ENCODE measurements around the gene ZNF217.

DNA sequence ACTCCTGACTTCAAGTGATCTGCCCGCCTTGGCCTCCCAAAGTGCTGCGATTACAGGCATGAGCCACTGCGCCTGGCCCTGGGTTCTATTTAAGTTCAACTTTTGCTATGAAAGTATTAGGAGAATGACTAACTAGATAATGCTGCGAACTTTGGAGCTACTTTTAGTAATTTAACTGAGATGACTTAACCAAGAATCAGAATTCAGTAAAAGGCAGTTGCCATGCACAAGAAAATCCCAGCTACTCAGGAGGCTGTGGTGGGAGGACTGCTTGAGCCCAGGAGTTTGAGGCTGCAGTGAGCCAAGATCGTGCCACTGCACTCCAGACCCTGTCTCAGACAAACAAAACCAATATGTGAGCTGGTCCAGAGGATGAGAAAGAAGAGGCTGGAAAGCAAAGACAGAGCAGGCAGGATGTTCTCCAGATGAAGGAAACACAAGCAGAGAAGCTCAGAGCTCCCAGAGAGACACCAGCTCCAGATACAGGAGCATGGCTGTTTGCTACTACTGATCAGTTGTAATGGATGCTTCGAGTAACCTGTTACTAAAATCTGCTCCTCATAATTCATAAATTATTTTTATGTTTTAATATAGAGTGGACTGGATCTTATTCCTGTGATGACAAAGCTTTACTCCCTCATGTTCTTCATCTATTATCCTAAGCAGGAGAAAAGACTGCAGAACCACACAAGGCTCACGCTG, 23.9 kb downstream of the ZNF217 start:
- TF ChIP-seq, protein P1, sequence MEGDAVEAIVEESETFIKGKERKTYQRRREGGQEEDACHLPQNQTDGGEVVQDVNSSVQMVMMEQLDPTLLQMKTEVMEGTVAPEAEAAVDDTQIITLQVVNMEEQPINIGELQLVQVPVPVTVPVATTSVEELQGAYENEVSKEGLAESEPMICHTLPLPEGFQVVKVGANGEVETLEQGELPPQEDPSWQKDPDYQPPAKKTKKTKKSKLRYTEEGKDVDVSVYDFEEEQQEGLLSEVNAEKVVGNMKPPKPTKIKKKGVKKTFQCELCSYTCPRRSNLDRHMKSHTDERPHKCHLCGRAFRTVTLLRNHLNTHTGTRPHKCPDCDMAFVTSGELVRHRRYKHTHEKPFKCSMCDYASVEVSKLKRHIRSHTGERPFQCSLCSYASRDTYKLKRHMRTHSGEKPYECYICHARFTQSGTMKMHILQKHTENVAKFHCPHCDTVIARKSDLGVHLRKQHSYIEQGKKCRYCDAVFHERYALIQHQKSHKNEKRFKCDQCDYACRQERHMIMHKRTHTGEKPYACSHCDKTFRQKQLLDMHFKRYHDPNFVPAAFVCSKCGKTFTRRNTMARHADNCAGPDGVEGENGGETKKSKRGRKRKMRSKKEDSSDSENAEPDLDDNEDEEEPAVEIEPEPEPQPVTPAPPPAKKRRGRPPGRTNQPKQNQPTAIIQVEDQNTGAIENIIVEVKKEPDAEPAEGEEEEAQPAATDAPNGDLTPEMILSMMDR (IDR thresholded peaks at IDR 0.05) = no peak
- TF ChIP-seq EP300 (IDR thresholded peaks at IDR 0.05) = no peak

Measured in upper lobe of left lung (tissue), 4 donors.